ENCODE results near the gene SNX25. TPM values are rescaled to one million over a fixed set of nuclear protein-coding genes. Genes with fewer than 3 reads are reported as not detected.

The SNX25 gene
- total and polyA plus RNA-seq, 2 donors (not counting 1 experiment from before 2014, with no cell fraction given), result 12.0 to 77.6 TPM

DNA sequence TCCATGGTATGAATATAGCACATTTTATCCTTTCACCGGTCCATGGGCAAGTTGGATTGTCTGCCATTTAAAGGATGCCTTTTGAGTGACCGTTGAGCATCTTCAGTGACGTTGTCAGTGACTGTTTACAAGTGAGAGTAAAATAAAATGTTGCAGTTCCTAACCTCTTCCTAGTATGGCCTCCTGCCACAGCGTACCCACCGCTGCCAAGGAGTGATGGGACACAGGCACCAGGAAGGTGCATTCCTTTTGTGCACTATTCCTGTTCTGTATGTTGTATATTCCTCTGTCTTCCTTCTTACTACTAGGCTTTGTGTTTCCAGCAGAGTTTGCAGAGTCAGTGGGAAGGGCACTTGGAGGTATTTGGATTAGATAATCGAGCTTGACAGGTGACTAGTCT is 61.5 kb downstream of the SNX25 start:
- H3K9me3 Mint-ChIP-seq (ENCODE audit: insufficient read depth), result no peaks in the 10 kb centered on the region
- peaks cover 10% of the 10 kb centered on the region for H3K4me1 Mint-ChIP-seq
- POLR2A ChIA-PET, result no interaction called here
- H3K4me3 ChIP-seq (ENCODE audit: control extremely low read depth in 1 of 5, extremely low read depth in 1 of 5, insufficient read depth in 1 of 5, low read depth in 2 of 5, low read length in 4 of 5), result no peak overlapping the region
- DNase-seq (no peak), ATAC-seq (ENCODE audit: low read depth) (no peak)
- intact Hi-C loops (cut with micrococcal nuclease), result no loop called here
- H3K79me2 ChIP-seq (ENCODE audit: control insufficient read depth, insufficient read depth, low read length), result peaks cover 70% of the 10 kb centered on the region
- H3K27me3 ChIP-seq (replicated peaks in 1 of 4; ENCODE audit: control extremely low read depth in 1 of 4, control insufficient read depth in 3 of 4, insufficient read depth in 4 of 4, low read length in 3 of 4), result no peaks in the 10 kb centered on the region
- peaks cover 19% of the 10 kb centered on the region for H4K20me1 ChIP-seq (ENCODE audit: control insufficient read depth, insufficient read depth, low read length, poor library complexity, severe bottlenecking)
- H3K27ac ChIP-seq (ENCODE audit: low read length in 2 of 2), result no peak overlapping the region
- no peak overlapping the region for H3K4me2 ChIP-seq (replicated peaks; ENCODE audit: low read depth, low read length, poor library complexity, severe bottlenecking)
- H2AFZ ChIP-seq (ENCODE audit: insufficient read depth, low read depth, low read length, poor library complexity, severe bottlenecking), result no peak overlapping the region
- no peak overlapping the region for H3K4me3 Mint-ChIP-seq
- TF ChIP-seq, protein P1, sequence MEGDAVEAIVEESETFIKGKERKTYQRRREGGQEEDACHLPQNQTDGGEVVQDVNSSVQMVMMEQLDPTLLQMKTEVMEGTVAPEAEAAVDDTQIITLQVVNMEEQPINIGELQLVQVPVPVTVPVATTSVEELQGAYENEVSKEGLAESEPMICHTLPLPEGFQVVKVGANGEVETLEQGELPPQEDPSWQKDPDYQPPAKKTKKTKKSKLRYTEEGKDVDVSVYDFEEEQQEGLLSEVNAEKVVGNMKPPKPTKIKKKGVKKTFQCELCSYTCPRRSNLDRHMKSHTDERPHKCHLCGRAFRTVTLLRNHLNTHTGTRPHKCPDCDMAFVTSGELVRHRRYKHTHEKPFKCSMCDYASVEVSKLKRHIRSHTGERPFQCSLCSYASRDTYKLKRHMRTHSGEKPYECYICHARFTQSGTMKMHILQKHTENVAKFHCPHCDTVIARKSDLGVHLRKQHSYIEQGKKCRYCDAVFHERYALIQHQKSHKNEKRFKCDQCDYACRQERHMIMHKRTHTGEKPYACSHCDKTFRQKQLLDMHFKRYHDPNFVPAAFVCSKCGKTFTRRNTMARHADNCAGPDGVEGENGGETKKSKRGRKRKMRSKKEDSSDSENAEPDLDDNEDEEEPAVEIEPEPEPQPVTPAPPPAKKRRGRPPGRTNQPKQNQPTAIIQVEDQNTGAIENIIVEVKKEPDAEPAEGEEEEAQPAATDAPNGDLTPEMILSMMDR (IDR thresholded peaks at IDR 0.05), result no peak
- no peak for TF ChIP-seq EZH2 (IDR thresholded peaks at IDR 0.05; ENCODE audit: borderline replicate concordance, insufficient read depth, low read depth, low read length, poor library complexity, severe bottlenecking)
- no peak overlapping the region for H3K9ac ChIP-seq (ENCODE audit: low read length)
- 92% methylated on average over 2 of the region's 6 CpGs for WGBS (ENCODE audit: insufficient coverage)
- no peak overlapping the region for H3K27ac Mint-ChIP-seq
- peaks cover 1 to 23% of the 10 kb centered on the region in 2 experiments for H3K36me3 ChIP-seq (replicated peaks in 1 of 2; ENCODE audit: control extremely low read depth in 1 of 2, control insufficient read depth in 1 of 2, extremely low read depth in 1 of 2, insufficient read depth in 2 of 2, low read length in 1 of 2)
- H3K27me3 Mint-ChIP-seq, result no peaks in the 10 kb centered on the region
- H3K9me3 ChIP-seq (ENCODE audit: control extremely low read depth in 1 of 3, control insufficient read depth in 2 of 3, insufficient read depth in 1 of 3, low read length in 2 of 3), result no peaks in the 10 kb centered on the region
- peaks cover 5 to 6% of the 10 kb centered on the region in 2 donors for H3K4me1 ChIP-seq (ENCODE audit: control insufficient read depth in 2 of 2, insufficient read depth in 2 of 2, low read length in 2 of 2)
- CTCF ChIA-PET, result no interaction called here

DNA sequence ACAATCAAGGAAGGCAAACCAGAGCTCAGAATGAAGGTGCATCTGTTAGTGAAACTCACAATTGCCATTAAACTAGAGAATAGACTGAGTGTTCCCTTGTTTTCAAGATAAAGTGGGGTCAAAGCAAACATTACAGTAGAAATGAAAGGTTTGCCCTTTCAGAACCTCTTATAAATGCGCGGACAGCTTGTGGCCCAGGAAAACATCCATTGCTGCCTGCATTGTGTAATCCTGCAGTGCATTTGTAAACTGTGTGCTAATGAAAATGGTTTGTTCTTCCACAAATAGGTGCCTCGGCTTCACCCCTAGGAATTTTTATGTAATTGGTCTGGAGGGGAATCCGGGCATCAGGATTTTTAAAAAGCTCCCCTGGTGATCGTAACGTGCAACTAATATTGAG is 62.8 kb downstream of the SNX25 start:
- H3K27ac Mint-ChIP-seq, result no peak overlapping the region
- ChIA-PET CTCF (interaction anchor here (1.1 kb wide), 1 partner anchor 24 kb away, joined by 3 read pairs; no protein-coding TSS in a partner anchor), POLR2A (no interaction called here)
- no peaks in the 10 kb centered on the region for H3K27me3 Mint-ChIP-seq
- H3K79me2 ChIP-seq (ENCODE audit: control insufficient read depth, insufficient read depth, low read length), result peaks cover 71% of the 10 kb centered on the region
- no peak overlapping the region for H3K27ac ChIP-seq (ENCODE audit: low read length in 2 of 2)
- peaks cover 19% of the 10 kb centered on the region for H4K20me1 ChIP-seq (ENCODE audit: control insufficient read depth, insufficient read depth, low read length, poor library complexity, severe bottlenecking)
- no peaks in the 10 kb centered on the region for H3K9me3 ChIP-seq (ENCODE audit: control extremely low read depth in 1 of 3, control insufficient read depth in 2 of 3, insufficient read depth in 1 of 3, low read length in 2 of 3)
- H3K9me3 Mint-ChIP-seq (ENCODE audit: insufficient read depth), result no peaks in the 10 kb centered on the region
- TF ChIP-seq, protein P1 (IDR thresholded peaks at IDR 0.05), result no peak
- no peak for TF ChIP-seq EZH2 (IDR thresholded peaks at IDR 0.05; ENCODE audit: borderline replicate concordance, insufficient read depth, low read depth, low read length, poor library complexity, severe bottlenecking)
- no peak for DNase-seq
- H2AFZ ChIP-seq (ENCODE audit: insufficient read depth, low read depth, low read length, poor library complexity, severe bottlenecking), result no peak overlapping the region
- no peak overlapping the region for H3K9ac ChIP-seq (ENCODE audit: low read length)
- H3K4me2 ChIP-seq (replicated peaks; ENCODE audit: low read depth, low read length, poor library complexity, severe bottlenecking), result no peak overlapping the region
- peaks cover 21% of the 10 kb centered on the region for H3K4me1 Mint-ChIP-seq
- H3K27me3 ChIP-seq (replicated peaks in 1 of 4; ENCODE audit: control extremely low read depth in 1 of 4, control insufficient read depth in 3 of 4, insufficient read depth in 4 of 4, low read length in 3 of 4), result no peaks in the 10 kb centered on the region
- H3K4me3 Mint-ChIP-seq, result no peak overlapping the region
- H3K36me3 ChIP-seq (replicated peaks in 1 of 2; ENCODE audit: control extremely low read depth in 1 of 2, control insufficient read depth in 1 of 2, extremely low read depth in 1 of 2, insufficient read depth in 2 of 2, low read length in 1 of 2), result peaks cover 1 to 17% of the 10 kb centered on the region in 2 experiments
- no peak for ATAC-seq (ENCODE audit: low read depth)
- peaks cover 11 to 13% of the 10 kb centered on the region in 2 donors for H3K4me1 ChIP-seq (ENCODE audit: control insufficient read depth in 2 of 2, insufficient read depth in 2 of 2, low read length in 2 of 2)
- H3K4me3 ChIP-seq (ENCODE audit: control extremely low read depth in 1 of 5, extremely low read depth in 1 of 5, insufficient read depth in 1 of 5, low read depth in 2 of 5, low read length in 4 of 5), result no peak overlapping the region
- 100% methylated on average over 1 of the region's 6 CpGs for WGBS (ENCODE audit: insufficient coverage)
- intact Hi-C loops (cut with micrococcal nuclease), result no loop called here

All from B cell (primary cell).